SK-N-MC (cell line): ENCODE data around the gene KRTAP4-9.
"Not testable (repeated sequence)": the region's sequence is repeated elsewhere in the genome, so short reads cannot be mapped to it uniquely, and the experiment has no call there.

Experiments used
- DNase-seq: peaks from one replicate; pipeline ENCODE4 v3.0.0-alpha.2; 2011; ENCODE audit warnings: low read depth, low spot score
- H3K27ac ChIP-seq: fragments of 200-600 bp; sonication (generic); 2 replicates; pipeline ENCODE4 v1.5.1; 2016; ENCODE audit warnings: mixed run types
- H3K36me3 ChIP-seq: fragments of 200-600 bp; sonication (generic); 2 replicates; pipeline ENCODE4 v1.6.1; 2017; ENCODE audit warnings: antibody characterized with exemption, low read length, mixed read lengths; ENCODE audit not compliant: insufficient read depth
- H3K4me3 ChIP-seq: fragments of 200-600 bp; sonication (generic); 2 replicates; pipeline ENCODE4 v1.5.1; 2016
- H3K9ac ChIP-seq: fragments of 200-600 bp; sonication (generic); 2 replicates; pipeline ENCODE4 v1.8.0; 2017; ENCODE audit warnings: mixed run types, mixed read lengths; ENCODE audit not compliant: insufficient read length
- H3K9me3 ChIP-seq: fragments of 200-600 bp; sonication (generic); 2 replicates; pipeline ENCODE4 v1.6.1; 2017; ENCODE audit warnings: low read depth, mild to moderate bottlenecking, antibody characterized with exemption, low read length, moderate library complexity, mixed read lengths
- EZH2 ChIP-seq: fragments of 200-600 bp; sonication (generic); IDR thresholded peaks from one replicate; pipeline ENCODE4 v1.6.1; 2017; ENCODE audit warnings: antibody characterized with exemption
- FOXP2 ChIP-seq: optimal IDR thresholded peaks from 2 replicates; pipeline ENCODE3; 2011; ENCODE audit warnings: mild to moderate bottlenecking, moderate library complexity; ENCODE audit not compliant: insufficient read depth; ENCODE audit errors: extremely low read length, control extremely low read depth
- POLR2AphosphoS5 ChIP-seq: IDR thresholded peaks from 2 replicates; pipeline ENCODE4 v1.6.1; 2012; ENCODE audit warnings: mild to moderate bottlenecking, low read depth, low read length, borderline replicate concordance

Gene KRTAP4-9

GRCh38 chr17:41105347-41105746 is at the start of gene KRTAP4-9:
Gene KRTAP4-9 (plus strand): TSS chr17:41105389. CDS start chr17:41105389, 0 bp downstream.
- not testable (repeated sequence) for H3K36me3 ChIP-seq, H3K9ac ChIP-seq, H3K4me3 ChIP-seq, DNase-seq, H3K27ac ChIP-seq, H3K9me3 ChIP-seq

GRCh38 chr17:41057547-41057946 is 47.6 kb upstream of the KRTAP4-9 start:
- H3K27ac ChIP-seq = no peak overlapping the region
- no peak for DNase-seq
- H3K36me3 ChIP-seq = no peaks in the 10 kb centered on the region
- H3K9ac ChIP-seq = no peak overlapping the region
- H3K9me3 ChIP-seq = peaks cover 3% of the 10 kb centered on the region; the same call in 1 of the 2 replicates
- TF ChIP-seq FOXP2 (no peak), POLR2AphosphoS5 (no peak), EZH2 (no peak)
- H3K4me3 ChIP-seq = no peak overlapping the region

GRCh38 chr17:41058741-41059140 is 46.4 kb upstream of the KRTAP4-9 start:
- no peak for DNase-seq
- no peaks in the 10 kb centered on the region for H3K9me3 ChIP-seq
- H3K4me3 ChIP-seq = no peak overlapping the region
- H3K27ac ChIP-seq = no peak overlapping the region
- H3K9ac ChIP-seq = no peak overlapping the region
- H3K36me3 ChIP-seq = no peaks in the 10 kb centered on the region
- TF ChIP-seq POLR2AphosphoS5 = no peak
- TF ChIP-seq EZH2 = no peak
- TF ChIP-seq FOXP2 = no peak

- not testable (repeated sequence) for H3K36me3 ChIP-seq, H3K27ac ChIP-seq, H3K9me3 ChIP-seq, DNase-seq, H3K4me3 ChIP-seq
- H3K9ac ChIP-seq = peak overlapping the region; percentile 25
These were observed 45.7 kb upstream of the KRTAP4-9 start for GRCh38 chr17:41059276-41060051.

- Histone ChIP-seq H3K9ac (peak within 1 kb of the TSS; percentile 25), H3K36me3 (no peaks in the 10 kb centered on the region), H3K9me3 (no peaks in the 10 kb centered on the region), H3K4me3 (no peak within 1 kb of the TSS), H3K27ac (no peak within 1 kb of the TSS)
- TF ChIP-seq EZH2 (no peak), POLR2AphosphoS5 (no peak), FOXP2 (no peak)
- DNase-seq = no peak
These were observed 45.1 kb upstream of the KRTAP4-9 start, which contains the start of gene KRTAP2-3 for GRCh38 chr17:41060052-41060604. Gene KRTAP2-3 (minus strand): TSS chr17:41060114. CDS start chr17:41060050, 64 bp downstream.

- no peaks in the 10 kb centered on the region for H3K9me3 ChIP-seq
- no peak overlapping the region for H3K9ac ChIP-seq
- H3K4me3 ChIP-seq = no peak overlapping the region
- no peak for DNase-seq
- TF ChIP-seq POLR2AphosphoS5 (no peak), EZH2 (no peak), FOXP2 (no peak)
- H3K36me3 ChIP-seq = no peaks in the 10 kb centered on the region
- H3K27ac ChIP-seq = peak overlapping the region; percentile 56; the same call in 1 of the 2 replicates
These were observed 43.2 kb upstream of the KRTAP4-9 start for GRCh38 chr17:41061964-41062363.

- no peak overlapping the region for H3K9ac ChIP-seq
- no peaks in the 10 kb centered on the region for H3K36me3 ChIP-seq
- no peak for TF ChIP-seq EZH2
- TF ChIP-seq FOXP2 = no peak
- TF ChIP-seq POLR2AphosphoS5 = no peak
- H3K27ac ChIP-seq = no peak overlapping the region
- H3K4me3 ChIP-seq = no peak overlapping the region
- DNase-seq = no peak
- H3K9me3 ChIP-seq = no peaks in the 10 kb centered on the region
These were observed 41.7 kb upstream of the KRTAP4-9 start for GRCh38 chr17:41063449-41063848.

- H3K36me3 ChIP-seq = no peaks in the 10 kb centered on the region
- DNase-seq = no peak
- TF ChIP-seq EZH2 (no peak), POLR2AphosphoS5 (no peak), FOXP2 (no peak)
- no peak overlapping the region for H3K9ac ChIP-seq
- H3K27ac ChIP-seq = no peak overlapping the region
- no peak overlapping the region for H3K4me3 ChIP-seq
- H3K9me3 ChIP-seq = no peaks in the 10 kb centered on the region
These were observed 40.9 kb upstream of the KRTAP4-9 start for GRCh38 chr17:41064301-41064700.

- H3K9me3 ChIP-seq, H3K9ac ChIP-seq, DNase-seq, H3K36me3 ChIP-seq, H3K4me3 ChIP-seq, H3K27ac ChIP-seq: not testable (repeated sequence)
These were observed 40.0 kb upstream of the KRTAP4-9 start for GRCh38 chr17:41065016-41065689.
